ENCODE data around the gene NOD2. TPM values are rescaled to one million over a fixed set of nuclear protein-coding genes. Genes with fewer than 3 reads are reported as not detected.

NOD2 gene
- total RNA-seq, 1 donor from 2014 or later = 0.52 TPM

DNA sequence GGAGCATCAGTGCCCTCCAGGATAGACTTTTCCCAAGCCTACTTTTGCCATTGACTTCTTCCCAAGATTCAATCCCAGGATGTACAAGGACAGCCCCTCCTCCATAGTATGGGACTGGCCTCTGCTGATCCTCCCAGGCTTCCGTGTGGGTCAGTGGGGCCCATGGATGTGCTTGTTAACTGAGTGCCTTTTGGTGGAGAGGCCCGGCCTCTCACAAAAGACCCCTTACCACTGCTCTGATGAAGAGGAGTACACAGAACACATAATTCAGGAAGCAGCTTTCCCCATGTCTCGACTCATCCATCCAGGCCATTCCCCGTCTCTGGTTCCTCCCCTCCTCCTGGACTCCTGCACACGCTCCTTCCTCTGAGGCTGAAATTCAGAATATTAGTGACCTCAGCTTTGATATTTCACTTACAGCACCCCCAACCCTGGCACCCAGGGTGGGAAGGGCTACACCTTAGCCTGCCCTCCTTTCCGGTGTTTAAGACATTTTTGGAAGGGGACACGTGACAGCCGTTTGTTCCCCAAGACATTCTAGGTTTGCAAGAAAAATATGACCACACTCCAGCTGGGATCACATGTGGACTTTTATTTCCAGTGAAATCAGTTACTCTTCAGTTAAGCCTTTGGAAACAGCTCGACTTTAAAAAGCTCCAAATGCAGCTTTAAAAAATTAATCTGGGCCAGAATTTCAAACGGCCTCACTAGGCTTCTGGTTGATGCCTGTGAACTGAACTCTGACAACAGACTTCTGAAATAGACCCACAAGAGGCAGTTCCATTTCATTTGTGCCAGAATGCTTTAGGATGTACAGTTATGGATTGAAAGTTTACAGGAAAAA is 38.8 kb downstream of the NOD2 start:
- Histone ChIP-seq H3K4me1 (no peaks in the 10 kb centered on the region), H3K36me3 (no peaks in the 10 kb centered on the region), H3K9me3 (replicated peaks) (no peaks in the 10 kb centered on the region), H3K27ac (replicated peaks) (no peak overlapping the region), H3K27me3 (ENCODE audit: low read depth) (no peaks in the 10 kb centered on the region), H3K4me3 (no peak overlapping the region)
- no peak for DNase-seq
- TF ChIP-seq, protein P1, sequence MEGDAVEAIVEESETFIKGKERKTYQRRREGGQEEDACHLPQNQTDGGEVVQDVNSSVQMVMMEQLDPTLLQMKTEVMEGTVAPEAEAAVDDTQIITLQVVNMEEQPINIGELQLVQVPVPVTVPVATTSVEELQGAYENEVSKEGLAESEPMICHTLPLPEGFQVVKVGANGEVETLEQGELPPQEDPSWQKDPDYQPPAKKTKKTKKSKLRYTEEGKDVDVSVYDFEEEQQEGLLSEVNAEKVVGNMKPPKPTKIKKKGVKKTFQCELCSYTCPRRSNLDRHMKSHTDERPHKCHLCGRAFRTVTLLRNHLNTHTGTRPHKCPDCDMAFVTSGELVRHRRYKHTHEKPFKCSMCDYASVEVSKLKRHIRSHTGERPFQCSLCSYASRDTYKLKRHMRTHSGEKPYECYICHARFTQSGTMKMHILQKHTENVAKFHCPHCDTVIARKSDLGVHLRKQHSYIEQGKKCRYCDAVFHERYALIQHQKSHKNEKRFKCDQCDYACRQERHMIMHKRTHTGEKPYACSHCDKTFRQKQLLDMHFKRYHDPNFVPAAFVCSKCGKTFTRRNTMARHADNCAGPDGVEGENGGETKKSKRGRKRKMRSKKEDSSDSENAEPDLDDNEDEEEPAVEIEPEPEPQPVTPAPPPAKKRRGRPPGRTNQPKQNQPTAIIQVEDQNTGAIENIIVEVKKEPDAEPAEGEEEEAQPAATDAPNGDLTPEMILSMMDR (IDR thresholded peaks at IDR 0.05; ENCODE audit: borderline replicate concordance) = no peak
- intact Hi-C loops (cut with micrococcal nuclease) = no loop called here

DNA sequence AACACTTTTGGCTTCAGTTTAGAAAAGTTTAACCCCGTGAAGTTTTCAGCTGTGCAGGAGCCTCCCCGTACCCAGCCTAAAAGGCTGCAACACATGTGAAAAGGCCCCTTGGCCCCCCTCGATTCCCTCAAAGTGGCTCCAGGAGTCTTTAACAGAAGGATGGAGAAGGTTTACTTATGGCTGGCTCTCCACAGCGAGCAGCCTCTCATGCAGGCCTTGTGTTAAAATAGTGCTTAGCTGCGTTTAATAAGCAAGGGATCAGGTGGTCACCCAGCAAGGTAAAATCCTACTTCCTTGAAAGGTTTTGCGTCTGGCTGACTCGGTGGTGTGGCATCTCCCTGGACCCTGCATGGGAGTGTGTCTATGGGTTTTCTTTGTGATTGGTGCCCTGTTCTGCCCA is 40.1 kb downstream of the NOD2 start:
- TF ChIP-seq, protein P1 (IDR thresholded peaks at IDR 0.05; ENCODE audit: borderline replicate concordance) = no peak
- intact Hi-C loops (cut with micrococcal nuclease) = no loop called here
- Histone ChIP-seq H3K4me3 (no peak overlapping the region), H3K27ac (replicated peaks) (no peak overlapping the region), H3K27me3 (ENCODE audit: low read depth) (no peaks in the 10 kb centered on the region), H3K9me3 (replicated peaks) (no peaks in the 10 kb centered on the region), H3K36me3 (no peaks in the 10 kb centered on the region), H3K4me1 (no peaks in the 10 kb centered on the region)
- no peak for DNase-seq

DNA sequence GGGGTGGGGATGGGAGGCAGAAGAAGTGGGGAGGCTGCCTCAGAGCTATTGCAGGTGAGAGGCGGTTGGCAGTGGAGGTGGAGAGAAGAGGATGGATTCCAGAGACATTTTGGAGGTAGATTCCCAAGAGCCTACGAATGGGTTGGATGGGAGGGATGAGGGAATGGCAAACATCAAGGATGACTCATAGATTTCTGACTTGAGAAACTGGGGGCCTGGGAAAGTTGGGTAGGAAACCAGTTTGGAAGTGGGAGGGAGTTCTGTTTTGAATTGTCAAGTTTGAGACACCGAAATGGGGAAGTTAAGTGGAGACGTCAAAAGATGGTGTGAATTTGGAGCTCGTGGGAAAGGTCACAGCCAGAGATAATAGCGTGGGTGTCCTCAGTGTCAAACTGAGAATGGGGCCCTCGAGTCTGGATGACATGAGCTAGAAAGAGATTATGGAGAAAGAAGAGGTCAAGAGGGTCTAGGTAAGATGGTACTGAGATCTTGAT is 42.3 kb downstream of the NOD2 start:
- TF ChIP-seq, protein P1 (IDR thresholded peaks at IDR 0.05; ENCODE audit: borderline replicate concordance) = no peak
- H3K27me3 ChIP-seq (ENCODE audit: low read depth) = no peaks in the 10 kb centered on the region
- H3K27ac ChIP-seq (replicated peaks) = no peak overlapping the region
- H3K9me3 ChIP-seq (replicated peaks) = no peaks in the 10 kb centered on the region
- H3K4me1 ChIP-seq = no peaks in the 10 kb centered on the region
- intact Hi-C loops (cut with micrococcal nuclease) = no loop called here
- DNase-seq = no peak
- no peak overlapping the region for H3K4me3 ChIP-seq
- H3K36me3 ChIP-seq = no peaks in the 10 kb centered on the region

DNA sequence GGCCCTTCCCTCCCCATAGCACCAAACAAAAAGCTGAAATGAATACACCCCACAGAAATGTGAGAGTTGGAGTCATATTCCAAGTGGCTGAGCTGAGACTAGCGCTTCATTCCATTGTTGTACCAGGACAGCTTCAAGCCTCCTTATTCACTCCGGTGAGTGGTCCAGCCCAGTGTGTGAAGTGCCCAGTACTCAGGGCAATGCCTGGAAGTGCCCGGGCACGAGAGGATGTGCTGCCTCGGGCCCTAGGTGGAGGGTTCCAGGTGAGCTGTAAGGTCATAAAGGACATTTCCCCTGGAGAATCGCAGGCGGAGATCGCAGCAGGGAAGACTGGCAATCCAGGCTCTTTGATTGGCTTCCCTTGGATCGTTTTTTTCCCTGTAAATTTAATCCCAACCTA is 43.0 kb downstream of the NOD2 start:
- TF ChIP-seq, protein P1 (IDR thresholded peaks at IDR 0.05; ENCODE audit: borderline replicate concordance) = no peak
- no peak overlapping the region for H3K27ac ChIP-seq (replicated peaks)
- peaks cover 5% of the 10 kb centered on the region for H3K4me1 ChIP-seq
- H3K9me3 ChIP-seq (replicated peaks) = no peaks in the 10 kb centered on the region
- H3K36me3 ChIP-seq = no peaks in the 10 kb centered on the region
- H3K4me3 ChIP-seq = no peak overlapping the region
- no peak for DNase-seq
- H3K27me3 ChIP-seq (ENCODE audit: low read depth) = no peaks in the 10 kb centered on the region
- intact Hi-C loops (cut with micrococcal nuclease) = no loop called here

DNA sequence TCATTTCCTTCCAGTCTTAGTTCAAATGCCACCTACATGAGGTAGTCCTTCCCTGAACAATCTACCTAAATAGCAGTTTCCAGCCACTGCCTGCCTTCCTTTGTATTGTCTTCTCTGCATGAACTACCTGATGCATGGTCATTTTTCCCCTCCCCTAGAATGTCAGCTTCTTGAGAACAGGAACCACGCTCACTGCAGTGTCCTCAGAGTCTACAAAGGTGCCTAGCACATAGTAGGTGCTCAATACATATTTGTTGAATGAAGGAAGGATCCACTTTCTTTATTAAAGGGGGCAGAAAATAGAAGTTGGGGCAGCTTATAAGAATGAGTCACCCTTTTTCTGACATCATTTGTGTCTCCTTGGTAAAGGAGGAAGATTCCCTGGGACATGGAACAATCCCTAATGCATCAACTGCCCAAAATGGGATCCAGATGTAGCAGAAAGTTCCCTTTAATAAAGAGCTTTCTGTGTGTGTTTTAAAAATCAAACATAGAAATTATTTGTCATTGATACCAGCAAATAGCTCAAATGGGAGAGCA is 44.1 kb downstream of the NOD2 start:
- no peak for DNase-seq
- Histone ChIP-seq H3K36me3 (no peaks in the 10 kb centered on the region), H3K27ac (replicated peaks) (no peak overlapping the region), H3K4me1 (peaks cover 9% of the 10 kb centered on the region), H3K9me3 (replicated peaks) (no peaks in the 10 kb centered on the region), H3K4me3 (no peak overlapping the region), H3K27me3 (ENCODE audit: low read depth) (no peaks in the 10 kb centered on the region)
- intact Hi-C loops (cut with micrococcal nuclease) = no loop called here
- TF ChIP-seq, protein P1 (IDR thresholded peaks at IDR 0.05; ENCODE audit: borderline replicate concordance) = no peak
